Measurements from ENCODE around the gene SLC24A3. TPM values are rescaled to one million over a fixed set of nuclear protein-coding genes. Genes with fewer than 3 reads are reported as not detected.

The SLC24A3 gene
- total RNA-seq, 3 donors from 2014 or later, result 4.9 to 12.3 (median 5.9) TPM

DNA sequence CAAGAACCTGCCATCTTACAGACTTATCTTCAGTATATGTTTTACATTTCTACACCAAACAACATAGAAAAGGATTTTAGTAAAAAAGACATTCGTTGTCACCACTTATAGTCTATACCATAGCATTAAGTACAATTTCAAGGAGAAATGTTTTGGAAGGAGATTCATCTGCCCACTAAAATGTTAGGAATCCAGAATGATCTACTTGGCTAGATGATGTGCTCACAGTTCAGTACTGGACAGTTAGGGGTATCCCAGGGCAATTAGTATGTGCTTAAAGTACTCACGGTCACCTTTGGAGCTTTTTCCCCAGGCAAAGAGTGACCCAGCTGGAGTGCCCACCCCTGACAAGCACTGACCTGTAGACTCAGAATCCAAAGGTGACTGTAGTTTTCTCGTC is 222.9 kb downstream of the SLC24A3 start:
- Histone ChIP-seq H3K36me3 (no peaks in the 10 kb centered on the region), H3K27me3 (no peaks in the 10 kb centered on the region), H3K9me3 (no peaks in the 10 kb centered on the region), H3K4me3 (no peak overlapping the region), H3K27ac (peak overlapping the region in 1 of 2 donors; percentile 17), H3K4me1 (no peaks in the 10 kb centered on the region)
- DNase-seq (ENCODE audit: low spot score in 2 of 2), result no peak
- intact Hi-C loops (cut with DNase I; ENCODE audit: low total_unique reads), result no loop called here
- TF ChIP-seq POLR2AphosphoS5 (IDR thresholded peaks at IDR 0.05) (no peak), POLR2A (IDR thresholded peaks at IDR 0.05) (no peak)
- TF ChIP-seq, protein P1, sequence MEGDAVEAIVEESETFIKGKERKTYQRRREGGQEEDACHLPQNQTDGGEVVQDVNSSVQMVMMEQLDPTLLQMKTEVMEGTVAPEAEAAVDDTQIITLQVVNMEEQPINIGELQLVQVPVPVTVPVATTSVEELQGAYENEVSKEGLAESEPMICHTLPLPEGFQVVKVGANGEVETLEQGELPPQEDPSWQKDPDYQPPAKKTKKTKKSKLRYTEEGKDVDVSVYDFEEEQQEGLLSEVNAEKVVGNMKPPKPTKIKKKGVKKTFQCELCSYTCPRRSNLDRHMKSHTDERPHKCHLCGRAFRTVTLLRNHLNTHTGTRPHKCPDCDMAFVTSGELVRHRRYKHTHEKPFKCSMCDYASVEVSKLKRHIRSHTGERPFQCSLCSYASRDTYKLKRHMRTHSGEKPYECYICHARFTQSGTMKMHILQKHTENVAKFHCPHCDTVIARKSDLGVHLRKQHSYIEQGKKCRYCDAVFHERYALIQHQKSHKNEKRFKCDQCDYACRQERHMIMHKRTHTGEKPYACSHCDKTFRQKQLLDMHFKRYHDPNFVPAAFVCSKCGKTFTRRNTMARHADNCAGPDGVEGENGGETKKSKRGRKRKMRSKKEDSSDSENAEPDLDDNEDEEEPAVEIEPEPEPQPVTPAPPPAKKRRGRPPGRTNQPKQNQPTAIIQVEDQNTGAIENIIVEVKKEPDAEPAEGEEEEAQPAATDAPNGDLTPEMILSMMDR (IDR thresholded peaks at IDR 0.05), result no peak

DNA sequence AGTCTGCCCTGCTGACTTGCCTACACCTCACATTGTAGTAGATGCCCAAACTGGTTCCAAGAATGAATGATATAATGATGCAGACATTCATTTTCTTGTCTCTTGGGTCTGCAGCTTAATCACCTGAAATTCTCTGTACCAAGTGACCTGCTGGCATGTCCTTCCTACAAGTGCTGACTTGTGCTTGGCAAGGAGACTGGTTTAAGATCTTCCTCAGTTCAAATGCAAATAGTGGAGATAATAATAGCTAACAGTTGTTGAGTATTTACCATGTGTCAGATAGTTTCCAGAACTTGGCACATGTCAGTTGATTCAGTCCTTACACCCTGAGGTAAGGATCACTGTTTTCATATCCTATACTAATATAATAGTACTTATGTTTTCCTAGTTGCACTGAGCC is 223.4 kb downstream of the SLC24A3 start:
- H3K9me3 ChIP-seq, result no peaks in the 10 kb centered on the region
- H3K27me3 ChIP-seq, result no peaks in the 10 kb centered on the region
- no peak overlapping the region for H3K4me3 ChIP-seq
- intact Hi-C loops (cut with DNase I; ENCODE audit: low total_unique reads), result no loop called here
- TF ChIP-seq POLR2A (IDR thresholded peaks at IDR 0.05), result no peak
- TF ChIP-seq, protein P1 (IDR thresholded peaks at IDR 0.05), result no peak
- TF ChIP-seq POLR2AphosphoS5 (IDR thresholded peaks at IDR 0.05), result no peak
- H3K27ac ChIP-seq, result no peak overlapping the region
- no peaks in the 10 kb centered on the region for H3K36me3 ChIP-seq
- H3K4me1 ChIP-seq, result no peaks in the 10 kb centered on the region
- no peak for DNase-seq (ENCODE audit: low spot score in 2 of 2)

DNA sequence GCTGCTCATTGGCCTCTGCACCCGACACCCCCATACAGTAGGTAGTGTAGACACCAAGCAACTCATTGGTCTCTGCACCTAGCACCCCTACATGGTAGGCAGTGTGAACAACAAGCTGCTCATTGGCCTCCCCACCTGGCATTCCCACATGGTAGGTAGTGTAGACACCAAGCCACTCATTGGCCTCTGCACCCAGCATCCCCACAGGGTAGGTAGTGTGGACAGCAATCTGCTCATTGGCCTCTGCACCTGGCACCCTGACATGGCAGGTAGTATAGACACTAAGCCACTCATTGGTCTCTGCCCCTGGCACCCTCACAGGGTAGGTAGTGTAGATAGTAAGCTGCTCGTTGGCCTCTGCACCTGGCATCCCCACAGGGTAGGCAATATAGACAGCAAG is 226.0 kb downstream of the SLC24A3 start:
- no peak for DNase-seq (ENCODE audit: low spot score in 2 of 2)
- Histone ChIP-seq H3K4me1 (no peaks in the 10 kb centered on the region), H3K27ac (no peak overlapping the region), H3K27me3 (no peaks in the 10 kb centered on the region), H3K9me3 (peaks cover 0 to under 1% of the 10 kb centered on the region in 2 donors), H3K36me3 (no peaks in the 10 kb centered on the region), H3K4me3 (no peak overlapping the region)
- intact Hi-C loops (cut with DNase I; ENCODE audit: low total_unique reads), result no loop called here
- TF ChIP-seq POLR2AphosphoS5 (IDR thresholded peaks at IDR 0.05) (no peak), POLR2A (IDR thresholded peaks at IDR 0.05) (no peak)
- TF ChIP-seq, protein P1 (IDR thresholded peaks at IDR 0.05), result no peak

DNA sequence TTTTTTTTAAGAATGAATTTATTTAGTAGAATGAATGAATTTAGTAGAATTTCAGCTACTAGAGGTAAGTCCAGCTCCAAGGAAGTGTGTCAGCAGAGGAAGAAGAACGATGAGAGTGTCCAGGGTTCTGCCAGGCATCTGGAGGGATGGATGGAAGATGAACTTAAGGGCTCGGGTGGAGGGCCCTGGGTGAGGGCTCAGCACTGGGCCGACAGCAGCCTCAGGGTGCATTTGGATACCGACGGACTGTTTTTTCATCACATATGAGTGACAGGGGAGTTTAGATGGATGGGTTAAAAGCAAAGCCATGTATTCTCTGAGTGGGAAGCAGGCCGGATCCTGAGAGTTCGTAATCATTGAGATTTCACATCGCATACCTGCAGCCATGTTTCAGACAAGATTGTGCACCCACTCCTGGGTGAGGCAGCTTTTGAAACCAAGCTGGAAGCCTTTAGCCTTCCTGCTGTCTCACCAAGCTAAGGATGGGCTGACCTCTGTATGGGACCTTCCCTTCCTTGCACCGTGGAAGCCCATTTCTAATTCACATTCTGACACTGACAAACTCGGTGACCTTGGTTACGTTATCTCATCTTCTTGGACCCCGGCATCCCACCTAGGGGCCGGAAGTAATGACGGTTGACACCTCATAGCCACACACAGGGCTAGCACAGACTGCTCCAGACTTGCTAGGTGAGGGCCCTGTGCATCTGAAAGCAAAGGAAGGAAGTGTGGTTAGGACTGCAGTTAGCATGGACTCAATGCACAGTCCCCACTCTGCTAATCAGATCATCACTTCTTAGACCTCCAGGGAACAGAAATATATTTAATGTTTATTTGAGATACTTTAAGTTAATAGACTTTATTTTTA is 228.5 kb downstream of the SLC24A3 start:
- H3K9me3 ChIP-seq, result peaks cover 0 to 4% of the 10 kb centered on the region in 2 donors
- H3K4me1 ChIP-seq, result no peaks in the 10 kb centered on the region
- H3K36me3 ChIP-seq, result no peaks in the 10 kb centered on the region
- intact Hi-C loops (cut with DNase I; ENCODE audit: low total_unique reads), result no loop called here
- no peak overlapping the region for H3K27ac ChIP-seq
- no peaks in the 10 kb centered on the region for H3K27me3 ChIP-seq
- H3K4me3 ChIP-seq, result no peak overlapping the region
- no peak for DNase-seq (ENCODE audit: low spot score in 2 of 2)
- TF ChIP-seq POLR2A (IDR thresholded peaks at IDR 0.05) (no peak), POLR2AphosphoS5 (IDR thresholded peaks at IDR 0.05) (no peak)
- TF ChIP-seq, protein P1 (IDR thresholded peaks at IDR 0.05), result no peak

DNA sequence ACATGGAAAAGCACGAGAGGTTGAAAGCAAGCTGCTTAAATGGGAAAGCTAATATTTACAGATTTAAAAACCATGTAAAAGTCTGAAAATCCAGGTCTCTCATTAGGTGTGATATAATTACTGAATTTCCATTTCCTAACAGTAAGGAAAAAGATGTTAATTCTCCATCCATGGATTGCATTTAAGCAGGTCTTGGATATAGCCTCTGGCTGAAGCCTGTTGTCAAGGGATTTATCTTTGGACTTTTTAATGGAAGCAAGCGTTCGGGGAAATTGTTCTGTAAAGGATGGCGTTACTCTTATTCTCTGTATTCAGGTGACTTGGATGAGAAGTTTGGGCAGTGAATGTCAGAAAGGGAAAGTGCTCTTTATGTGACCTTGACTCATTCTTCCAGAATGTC is 233.8 kb downstream of the SLC24A3 start:
- no peaks in the 10 kb centered on the region for H3K36me3 ChIP-seq
- TF ChIP-seq, protein P1 (IDR thresholded peaks at IDR 0.05), result no peak
- TF ChIP-seq POLR2A (IDR thresholded peaks at IDR 0.05) (no peak), POLR2AphosphoS5 (IDR thresholded peaks at IDR 0.05) (no peak)
- no peak for DNase-seq (ENCODE audit: low spot score in 2 of 2)
- H3K4me3 ChIP-seq, result no peak overlapping the region
- H3K27me3 ChIP-seq, result no peaks in the 10 kb centered on the region
- intact Hi-C loops (cut with DNase I; ENCODE audit: low total_unique reads), result no loop called here
- no peaks in the 10 kb centered on the region for H3K4me1 ChIP-seq
- no peak overlapping the region for H3K27ac ChIP-seq
- H3K9me3 ChIP-seq, result peaks cover 0 to 4% of the 10 kb centered on the region in 2 donors

Data from breast epithelium (tissue), 4 donors.